GM23248 (cell line): ENCODE data around the gene KANK4.

Source experiments
- EZH2 ChIP-seq: fragments of 200-600 bp; sonication (generic); IDR thresholded peaks from 2 replicates; pipeline ENCODE4 v1.6.1; 2018; ENCODE audit warnings: antibody characterized with exemption, mild to moderate bottlenecking; ENCODE audit not compliant: insufficient read depth, poor library complexity, severe bottlenecking
- EZH2phosphoT487 ChIP-seq: fragments of 200-600 bp; sonication (generic); IDR thresholded peaks from 2 replicates; pipeline ENCODE4 v1.6.1; 2018; ENCODE audit warnings: antibody characterized with exemption, moderate library complexity, mild to moderate bottlenecking, low read depth; ENCODE audit not compliant: insufficient read depth

- no peak for TF ChIP-seq EZH2phosphoT487
- no peak for TF ChIP-seq EZH2
Measured at GRCh38 chr1:62228136-62228882, 90.9 kb downstream of the KANK4 start.
